PFSK-1 (cell line): ENCODE data around the gene RIMOC1.

Experiments used
- POLR2AphosphoS5 ChIP-seq: IDR thresholded peaks from 2 replicates; pipeline ENCODE4 v1.6.1; 2012; ENCODE audit warnings: low read depth, mild to moderate bottlenecking, control low read depth, low read length, moderate library complexity
- TAF1 ChIP-seq: IDR thresholded peaks from 2 replicates; pipeline ENCODE4 v1.6.1; 2012; ENCODE audit warnings: low read length, control low read depth, borderline replicate concordance; ENCODE audit not compliant: insufficient read depth

DNA sequence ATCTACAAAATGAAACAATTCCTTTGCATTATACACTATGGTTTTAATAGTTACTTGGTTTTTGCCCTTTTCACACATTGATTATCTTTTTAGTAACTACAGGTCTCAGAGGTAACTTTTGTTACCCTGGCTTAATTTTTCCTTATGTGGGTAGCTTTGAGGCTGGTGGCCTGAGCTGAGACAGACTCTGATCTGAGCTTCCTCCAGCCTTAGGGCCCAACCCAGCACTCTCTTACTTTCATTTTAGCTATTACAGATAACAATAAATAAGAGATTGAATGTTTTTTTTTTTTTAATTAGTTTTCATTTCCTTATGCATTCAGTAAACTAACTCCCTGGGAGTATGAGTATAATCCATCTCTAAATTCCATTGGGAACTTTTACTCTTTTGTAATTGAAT lies 18.9 kb upstream of the RIMOC1 start:
- TF ChIP-seq POLR2AphosphoS5, result no peak
- no peak for TF ChIP-seq TAF1
